Colonic mucosa (tissue), 4 donors: Measurements from ENCODE around the gene MANEA. TPM values are rescaled to one million over a fixed set of nuclear protein-coding genes. Genes with fewer than 3 reads are reported as not detected.

ENCODE experiments used
- DNase-seq: peaks from one replicate; pipeline ENCODE4 v3.0.0-alpha.2; 2020
- H3K27ac ChIP-seq: fragments of 200-600 bp; one replicate; pipeline ENCODE4 v1.8.0; 2021
- H3K27me3 ChIP-seq: fragments of 200-600 bp; one replicate; pipeline ENCODE4 v1.8.0; 2021
- H3K36me3 ChIP-seq: fragments of 200-600 bp; one replicate; pipeline ENCODE4 v1.8.0; 2021
- H3K4me1 ChIP-seq: fragments of 200-600 bp; one replicate; pipeline ENCODE4 v1.8.0; 2021; ENCODE audit warnings: mild to moderate bottlenecking
- H3K4me3 ChIP-seq: fragments of 200-600 bp; one replicate; pipeline ENCODE4 v1.8.0; 2021
- H3K9ac ChIP-seq, 2 donors: one replicate each; pipeline ENCODE4 v1.7.0; 2013; ENCODE audit warnings: control low read depth in 2 of 2, low read depth in 2 of 2, low read length in 2 of 2
- H3K9me3 ChIP-seq: fragments of 200-600 bp; one replicate; pipeline ENCODE4 v1.8.0; 2021
- CTCF ChIP-seq: fragments of 200-600 bp; IDR thresholded peaks from one replicate; pipeline ENCODE4 v1.8.0; 2022; ENCODE audit warnings: antibody characterized with exemption, mild to moderate bottlenecking
- intact Hi-C: fragments of 100-400 bp; cut with DNase I; formaldehyde crosslinking; loops from one replicate; pipeline ENCODE4 v1.14.1; 2022
- total RNA-seq, 2 donors: library from RNA; stranded (reverse); fragmentation: NEBNext Ultra II Directional in 1 of 2; extraction: Animal tissue kit (Norgen Biotek cat#: 25700) in 1 of 2; gene quantifications; one replicate each; pipeline ENCODE4 v1.2.1, GENCODE V29; 2021
- donor health status: healthy.
- donor health status: DM: no; HTN: no; CAD: no.
- donor health status: DM: no; HTN: no; CAD: no.

MANEA gene
- total RNA-seq, 2 donors from 2014 or later, result 4.9 to 7.5 TPM

- TF ChIP-seq CTCF, result no peak
- intact Hi-C loops, result no loop called here
Measured at GRCh38 chr6:95649451-95649850, 72.1 kb downstream of the MANEA start.

GRCh38 chr6:95654176-95654575 lies 76.8 kb downstream of the MANEA start:
- no peak for DNase-seq
- Histone ChIP-seq H3K36me3 (no peaks in the 10 kb centered on the region), H3K4me1 (no peaks in the 10 kb centered on the region), H3K27me3 (no peaks in the 10 kb centered on the region), H3K9ac (no peak overlapping the region), H3K9me3 (no peaks in the 10 kb centered on the region), H3K27ac (no peak overlapping the region), H3K4me3 (no peak overlapping the region)
- intact Hi-C loops, result no loop called here
- no peak for TF ChIP-seq CTCF

More at GRCh38 chr6:95649451-95649850, 72.1 kb downstream of the MANEA start:
- Histone ChIP-seq H3K27me3 (no peaks in the 10 kb centered on the region), H3K4me3 (no peak overlapping the region), H3K36me3 (no peaks in the 10 kb centered on the region), H3K9me3 (no peaks in the 10 kb centered on the region), H3K27ac (no peak overlapping the region), H3K4me1 (no peaks in the 10 kb centered on the region), H3K9ac (no peak overlapping the region)
- no peak for DNase-seq

GRCh38 chr6:95658886-95659285 lies 81.6 kb downstream of the MANEA start:
- intact Hi-C loops, result no loop called here
- Histone ChIP-seq H3K4me1 (no peaks in the 10 kb centered on the region), H3K36me3 (no peaks in the 10 kb centered on the region), H3K4me3 (no peak overlapping the region), H3K27ac (no peak overlapping the region), H3K9me3 (no peaks in the 10 kb centered on the region), H3K27me3 (no peaks in the 10 kb centered on the region), H3K9ac (no peak overlapping the region)
- TF ChIP-seq CTCF, result no peak
- no peak for DNase-seq
